ENCODE measurements around the gene TBC1D32. TPM values are rescaled to one million over a fixed set of nuclear protein-coding genes. Genes with fewer than 3 reads are reported as not detected.

The TBC1D32 gene
- total RNA-seq, 5 donors from 2014 or later (not counting 1 experiment from before 2014, with no cell fraction given): 8.2 to 20.2 (median 10.7) TPM

GRCh38 chr6:121356575-121356974 is 22.3 kb upstream of the TBC1D32 start:
- no peaks in the 10 kb centered on the region for H3K4me1 ChIP-seq (ENCODE audit: control insufficient read depth in 1 of 2, extremely low read depth in 1 of 2, insufficient read depth in 2 of 2, low read length in 2 of 2)
- DNase-seq (no peak), ATAC-seq (replicated peaks in 1 of 4) (no peak)
- POLR2A ChIA-PET: no interaction called here
- no peaks in the 10 kb centered on the region for H3K9me3 ChIP-seq
- H3K4me3 ChIP-seq (ENCODE audit: control insufficient read depth in 1 of 2, extremely low read depth in 1 of 2, low read length in 1 of 2): no peak overlapping the region
- WGBS (ENCODE audit: insufficient coverage): no CpG with 5 or more reads among the region's 1 CpG
- Mint-ChIP-seq H3K27me3 (peaks cover 25 to 37% of the 10 kb centered on the region in 2 donors), H3K36me3 (no peaks in the 10 kb centered on the region), H3K9me3 (no peaks in the 10 kb centered on the region), H3K4me1 (no peaks in the 10 kb centered on the region), H3K27ac (no peak overlapping the region), H3K4me3 (no peak overlapping the region)
- H3K36me3 ChIP-seq (ENCODE audit: control insufficient read depth in 2 of 2, extremely low read depth in 1 of 2, insufficient read depth in 1 of 2, low read length in 1 of 2): no peaks in the 10 kb centered on the region
- no peak overlapping the region for H3K27ac ChIP-seq (ENCODE audit: low read length)
- H3K27me3 ChIP-seq (replicated peaks in 1 of 2; ENCODE audit: control insufficient read depth in 2 of 2, extremely low read depth in 1 of 2, insufficient read depth in 2 of 2, low read length in 1 of 2): peaks cover 0 to 4% of the 10 kb centered on the region in 2 experiments
- CTCF ChIA-PET: no interaction called here

DNA sequence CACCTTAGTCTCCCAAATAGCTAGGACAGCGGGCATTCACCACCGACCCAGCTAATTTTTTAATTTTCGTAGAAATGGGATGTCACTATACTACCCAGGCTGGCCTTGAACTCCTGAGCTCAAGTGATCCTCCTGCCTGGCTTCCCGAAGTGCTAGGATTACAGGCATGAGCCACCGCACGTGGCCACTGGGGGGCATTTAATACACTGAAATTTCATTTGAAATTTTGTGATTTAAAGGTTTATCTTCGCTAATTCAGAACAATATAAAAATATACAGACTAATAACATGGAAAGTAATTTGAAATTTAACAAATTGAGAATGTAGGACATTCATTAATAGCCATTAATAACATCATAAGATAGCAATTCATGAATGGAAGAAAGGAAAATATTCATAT is 20.5 kb upstream of the TBC1D32 start:
- H3K4me1 Mint-ChIP-seq: no peaks in the 10 kb centered on the region
- Histone ChIP-seq H3K4me1 (ENCODE audit: control insufficient read depth in 1 of 2, extremely low read depth in 1 of 2, insufficient read depth in 2 of 2, low read length in 2 of 2) (no peaks in the 10 kb centered on the region), H3K36me3 (ENCODE audit: control insufficient read depth in 2 of 2, extremely low read depth in 1 of 2, insufficient read depth in 1 of 2, low read length in 1 of 2) (no peaks in the 10 kb centered on the region), H3K4me3 (ENCODE audit: control insufficient read depth in 1 of 2, extremely low read depth in 1 of 2, low read length in 1 of 2) (no peak overlapping the region), H3K27me3 (replicated peaks in 1 of 2; ENCODE audit: control insufficient read depth in 2 of 2, extremely low read depth in 1 of 2, insufficient read depth in 2 of 2, low read length in 1 of 2) (peaks cover 0 to 4% of the 10 kb centered on the region in 2 experiments), H3K27ac (ENCODE audit: low read length) (no peak overlapping the region), H3K9me3 (no peaks in the 10 kb centered on the region)
- no peaks in the 10 kb centered on the region for H3K36me3 Mint-ChIP-seq
- no peak for ATAC-seq (replicated peaks in 1 of 4)
- ChIA-PET POLR2A (no interaction called here), CTCF (interaction anchor here in 1 of 2 donors (0.7 kb wide), 1 partner anchor 71 kb away, joined by 3 read pairs; no protein-coding TSS in a partner anchor)
- 60% methylated on average over 1 of the region's 7 CpGs for WGBS (ENCODE audit: insufficient coverage)
- peaks cover 19 to 32% of the 10 kb centered on the region in 2 donors for H3K27me3 Mint-ChIP-seq
- no peaks in the 10 kb centered on the region for H3K9me3 Mint-ChIP-seq
- no peak overlapping the region for H3K4me3 Mint-ChIP-seq
- peak in 2 of 35 experiments; percentile 3 to 4 for DNase-seq
- H3K27ac Mint-ChIP-seq: no peak overlapping the region

GRCh38 chr6:121352941-121353340 is 18.7 kb upstream of the TBC1D32 start:
- Histone ChIP-seq H3K4me1 (ENCODE audit: control insufficient read depth in 1 of 2, extremely low read depth in 1 of 2, insufficient read depth in 2 of 2, low read length in 2 of 2) (no peaks in the 10 kb centered on the region), H3K9me3 (no peaks in the 10 kb centered on the region), H3K27ac (ENCODE audit: low read length) (no peak overlapping the region), H3K4me3 (ENCODE audit: control insufficient read depth in 1 of 2, extremely low read depth in 1 of 2, low read length in 1 of 2) (no peak overlapping the region), H3K36me3 (ENCODE audit: control insufficient read depth in 2 of 2, extremely low read depth in 1 of 2, insufficient read depth in 1 of 2, low read length in 1 of 2) (no peaks in the 10 kb centered on the region), H3K27me3 (replicated peaks in 1 of 2; ENCODE audit: control insufficient read depth in 2 of 2, extremely low read depth in 1 of 2, insufficient read depth in 2 of 2, low read length in 1 of 2) (peaks cover 0 to 4% of the 10 kb centered on the region in 2 experiments)
- Mint-ChIP-seq H3K4me1 (no peaks in the 10 kb centered on the region), H3K4me3 (no peak overlapping the region), H3K27me3 (peaks cover 16 to 35% of the 10 kb centered on the region in 2 donors), H3K27ac (no peak overlapping the region), H3K9me3 (no peaks in the 10 kb centered on the region), H3K36me3 (no peaks in the 10 kb centered on the region)
- DNase-seq: no peak
- no peak for ATAC-seq (replicated peaks in 1 of 4)
- WGBS (ENCODE audit: insufficient coverage): no CpG with 5 or more reads among the region's 1 CpG
- ChIA-PET CTCF (no interaction called here), POLR2A (no interaction called here)

DNA sequence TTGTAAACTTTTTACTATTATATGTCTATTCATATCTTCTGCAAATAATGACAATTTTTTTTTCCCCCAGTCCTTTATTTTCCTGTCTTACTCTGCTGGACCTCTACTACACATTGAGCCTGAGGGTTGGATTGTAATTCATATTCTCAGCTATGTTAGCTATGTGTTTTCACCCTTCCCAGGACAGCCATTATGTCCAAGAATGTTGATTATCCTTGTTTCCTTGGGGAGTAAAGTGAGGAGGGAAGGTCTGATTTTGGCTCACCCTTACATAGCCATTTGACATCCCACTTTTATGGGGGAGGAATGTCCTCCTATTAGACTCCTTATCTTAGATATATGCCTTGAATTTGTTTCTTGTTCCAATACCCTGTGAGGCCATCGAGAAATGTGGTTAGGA is 17.6 kb upstream of the TBC1D32 start:
- DNase-seq (no peak), ATAC-seq (replicated peaks in 1 of 4) (no peak)
- no peak overlapping the region for H3K27ac ChIP-seq (ENCODE audit: low read length)
- H3K27me3 ChIP-seq (replicated peaks in 1 of 2; ENCODE audit: control insufficient read depth in 2 of 2, extremely low read depth in 1 of 2, insufficient read depth in 2 of 2, low read length in 1 of 2): peaks cover 0 to 4% of the 10 kb centered on the region in 2 experiments
- Mint-ChIP-seq H3K4me3 (no peak overlapping the region), H3K27ac (no peak overlapping the region), H3K36me3 (no peaks in the 10 kb centered on the region), H3K4me1 (no peaks in the 10 kb centered on the region), H3K9me3 (no peaks in the 10 kb centered on the region), H3K27me3 (peaks cover 16 to 32% of the 10 kb centered on the region in 2 donors)
- H3K9me3 ChIP-seq: no peaks in the 10 kb centered on the region
- ChIA-PET CTCF (no interaction called here), POLR2A (no interaction called here)
- no peak overlapping the region for H3K4me3 ChIP-seq (ENCODE audit: control insufficient read depth in 1 of 2, extremely low read depth in 1 of 2, low read length in 1 of 2)
- no peaks in the 10 kb centered on the region for H3K36me3 ChIP-seq (ENCODE audit: control insufficient read depth in 2 of 2, extremely low read depth in 1 of 2, insufficient read depth in 1 of 2, low read length in 1 of 2)
- no peaks in the 10 kb centered on the region for H3K4me1 ChIP-seq (ENCODE audit: control insufficient read depth in 1 of 2, extremely low read depth in 1 of 2, insufficient read depth in 2 of 2, low read length in 2 of 2)
- no CpG with 5 or more reads among the region's 1 CpG for WGBS (ENCODE audit: insufficient coverage)

DNA sequence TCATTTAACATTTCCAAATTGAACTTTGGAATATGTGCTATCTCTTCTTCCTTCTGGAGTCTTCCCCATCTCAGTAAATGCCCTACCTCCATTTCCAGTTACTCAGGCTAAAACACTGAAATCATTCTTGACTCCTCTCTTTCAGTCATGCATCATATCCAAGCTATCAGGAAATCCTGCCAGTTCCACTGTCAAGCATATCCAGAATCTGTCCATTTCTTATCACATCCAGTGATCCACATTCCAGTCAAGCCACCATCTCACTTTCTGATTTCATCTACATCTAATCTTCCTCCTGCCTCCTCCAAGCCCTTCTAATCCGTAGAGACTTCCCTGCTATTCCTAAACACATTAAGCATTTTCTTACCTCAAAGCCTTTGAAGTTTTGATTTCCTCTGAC is 15.3 kb upstream of the TBC1D32 start:
- peaks cover 0 to 1% of the 10 kb centered on the region in 2 experiments for H3K27me3 ChIP-seq (replicated peaks in 1 of 2; ENCODE audit: control insufficient read depth in 2 of 2, extremely low read depth in 1 of 2, insufficient read depth in 2 of 2, low read length in 1 of 2)
- H3K36me3 Mint-ChIP-seq: no peaks in the 10 kb centered on the region
- DNase-seq (no peak), ATAC-seq (replicated peaks in 1 of 4) (no peak)
- no peak overlapping the region for H3K27ac ChIP-seq (ENCODE audit: low read length)
- H3K4me1 Mint-ChIP-seq: no peaks in the 10 kb centered on the region
- WGBS (ENCODE audit: insufficient coverage): 60% methylated on average over 1 of the region's 1 CpG
- H3K36me3 ChIP-seq (ENCODE audit: control insufficient read depth in 2 of 2, extremely low read depth in 1 of 2, insufficient read depth in 1 of 2, low read length in 1 of 2): no peaks in the 10 kb centered on the region
- H3K4me1 ChIP-seq (ENCODE audit: control insufficient read depth in 1 of 2, extremely low read depth in 1 of 2, insufficient read depth in 2 of 2, low read length in 2 of 2): no peaks in the 10 kb centered on the region
- H3K4me3 Mint-ChIP-seq: no peak overlapping the region
- POLR2A ChIA-PET: no interaction called here
- CTCF ChIA-PET: no interaction called here
- H3K4me3 ChIP-seq (ENCODE audit: control insufficient read depth in 1 of 2, extremely low read depth in 1 of 2, low read length in 1 of 2): no peak overlapping the region
- H3K27ac Mint-ChIP-seq: no peak overlapping the region
- peaks cover 17 to 26% of the 10 kb centered on the region in 2 donors for H3K27me3 Mint-ChIP-seq
- no peaks in the 10 kb centered on the region for H3K9me3 ChIP-seq
- H3K9me3 Mint-ChIP-seq: no peaks in the 10 kb centered on the region

- no peak for ATAC-seq (replicated peaks in 1 of 4)
Observed at GRCh38 chr6:121347484-121347883, 13.2 kb upstream of the TBC1D32 start.

DNA sequence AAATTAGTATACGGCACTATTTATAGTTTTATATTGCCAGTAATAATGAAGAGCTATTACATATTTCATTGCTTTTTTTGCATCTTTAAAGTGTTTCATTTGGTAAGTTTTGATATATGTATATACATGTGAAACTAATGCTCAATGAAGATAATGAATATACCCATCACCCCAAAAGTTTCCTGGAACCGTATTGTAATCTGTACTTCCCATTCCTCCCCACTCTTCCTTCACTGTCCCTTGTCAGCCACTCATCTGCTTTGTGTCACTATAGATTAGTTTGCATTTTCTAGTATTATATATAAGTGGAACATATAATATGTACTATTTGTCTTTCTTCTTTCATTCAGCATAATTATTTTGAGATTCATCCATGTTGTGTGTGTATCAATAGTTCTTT is 10.3 kb upstream of the TBC1D32 start:
- Mint-ChIP-seq H3K9me3 (no peaks in the 10 kb centered on the region), H3K36me3 (no peaks in the 10 kb centered on the region), H3K4me1 (no peaks in the 10 kb centered on the region), H3K27ac (no peak overlapping the region), H3K27me3 (peaks cover 13 to 23% of the 10 kb centered on the region in 2 donors), H3K4me3 (no peak overlapping the region)
- no peak for ATAC-seq (replicated peaks in 1 of 4)
- DNase-seq: no peak
- H3K9me3 ChIP-seq: no peaks in the 10 kb centered on the region
- no peaks in the 10 kb centered on the region for H3K4me1 ChIP-seq (ENCODE audit: control insufficient read depth in 1 of 2, extremely low read depth in 1 of 2, insufficient read depth in 2 of 2, low read length in 2 of 2)
- no peak overlapping the region for H3K27ac ChIP-seq (ENCODE audit: low read length)
- peaks cover 2 to 4% of the 10 kb centered on the region in 2 experiments for H3K27me3 ChIP-seq (replicated peaks in 1 of 2; ENCODE audit: control insufficient read depth in 2 of 2, extremely low read depth in 1 of 2, insufficient read depth in 2 of 2, low read length in 1 of 2)
- H3K36me3 ChIP-seq (ENCODE audit: control insufficient read depth in 2 of 2, extremely low read depth in 1 of 2, insufficient read depth in 1 of 2, low read length in 1 of 2): no peaks in the 10 kb centered on the region
- H3K4me3 ChIP-seq (ENCODE audit: control insufficient read depth in 1 of 2, extremely low read depth in 1 of 2, low read length in 1 of 2): no peak overlapping the region
- no CpG with 5 or more reads among the region's 2 CpGs for WGBS (ENCODE audit: insufficient coverage)
- ChIA-PET CTCF (interaction anchor here in 1 of 2 donors (1.3 kb wide), 1 partner anchor 29 kb away, joined by 4 read pairs; no protein-coding TSS in a partner anchor), POLR2A (interaction anchor here in 1 of 2 donors (0.5 kb wide), 1 partner anchor 1497 kb away, joined by 3 read pairs; no protein-coding TSS in a partner anchor)

More at GRCh38 chr6:121347484-121347883, 13.2 kb upstream of the TBC1D32 start:
- no peaks in the 10 kb centered on the region for H3K4me1 Mint-ChIP-seq
- WGBS (ENCODE audit: insufficient coverage): no CpG with 5 or more reads among the region's 3 CpGs
- H3K27ac Mint-ChIP-seq: no peak overlapping the region
- no peak overlapping the region for H3K27ac ChIP-seq (ENCODE audit: low read length)
- ChIA-PET CTCF (no interaction called here), POLR2A (no interaction called here)
- DNase-seq: no peak
- H3K4me3 Mint-ChIP-seq: no peak overlapping the region
- H3K36me3 ChIP-seq (ENCODE audit: control insufficient read depth in 2 of 2, extremely low read depth in 1 of 2, insufficient read depth in 1 of 2, low read length in 1 of 2): no peaks in the 10 kb centered on the region
- H3K9me3 Mint-ChIP-seq: no peaks in the 10 kb centered on the region
- no peak overlapping the region for H3K4me3 ChIP-seq (ENCODE audit: control insufficient read depth in 1 of 2, extremely low read depth in 1 of 2, low read length in 1 of 2)
- H3K9me3 ChIP-seq: no peaks in the 10 kb centered on the region
- H3K4me1 ChIP-seq (ENCODE audit: control insufficient read depth in 1 of 2, extremely low read depth in 1 of 2, insufficient read depth in 2 of 2, low read length in 2 of 2): no peaks in the 10 kb centered on the region
- H3K27me3 Mint-ChIP-seq: peaks cover 12 to 18% of the 10 kb centered on the region in 2 donors
- H3K36me3 Mint-ChIP-seq: no peaks in the 10 kb centered on the region
- no peaks in the 10 kb centered on the region for H3K27me3 ChIP-seq (replicated peaks in 1 of 2; ENCODE audit: control insufficient read depth in 2 of 2, extremely low read depth in 1 of 2, insufficient read depth in 2 of 2, low read length in 1 of 2)

All from T-cell (primary cell).